Stimulated activated CD8-positive, alpha-beta memory T cell treated with anti-CD3 and anti-CD28 coated beads, Interleukin-12 subunit alpha, Interleukin-12 subunit beta, amount 100 ng/mL, for 24 hours (primary cell): ENCODE results near the gene POU2AF3.
"Not testable (repeated sequence)": the region's sequence is repeated elsewhere in the genome, so short reads cannot be mapped to it uniquely, and the experiment has no call there.

ENCODE experiments used
- DNase-seq: peaks from one replicate; pipeline ENCODE4 v3.0.0-alpha.2; 2020; ENCODE audit errors: extremely low read depth

Gene POU2AF3, protein sequence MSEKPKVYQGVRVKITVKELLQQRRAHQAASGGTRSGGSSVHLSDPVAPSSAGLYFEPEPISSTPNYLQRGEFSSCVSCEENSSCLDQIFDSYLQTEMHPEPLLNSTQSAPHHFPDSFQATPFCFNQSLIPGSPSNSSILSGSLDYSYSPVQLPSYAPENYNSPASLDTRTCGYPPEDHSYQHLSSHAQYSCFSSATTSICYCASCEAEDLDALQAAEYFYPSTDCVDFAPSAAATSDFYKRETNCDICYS

DNA sequence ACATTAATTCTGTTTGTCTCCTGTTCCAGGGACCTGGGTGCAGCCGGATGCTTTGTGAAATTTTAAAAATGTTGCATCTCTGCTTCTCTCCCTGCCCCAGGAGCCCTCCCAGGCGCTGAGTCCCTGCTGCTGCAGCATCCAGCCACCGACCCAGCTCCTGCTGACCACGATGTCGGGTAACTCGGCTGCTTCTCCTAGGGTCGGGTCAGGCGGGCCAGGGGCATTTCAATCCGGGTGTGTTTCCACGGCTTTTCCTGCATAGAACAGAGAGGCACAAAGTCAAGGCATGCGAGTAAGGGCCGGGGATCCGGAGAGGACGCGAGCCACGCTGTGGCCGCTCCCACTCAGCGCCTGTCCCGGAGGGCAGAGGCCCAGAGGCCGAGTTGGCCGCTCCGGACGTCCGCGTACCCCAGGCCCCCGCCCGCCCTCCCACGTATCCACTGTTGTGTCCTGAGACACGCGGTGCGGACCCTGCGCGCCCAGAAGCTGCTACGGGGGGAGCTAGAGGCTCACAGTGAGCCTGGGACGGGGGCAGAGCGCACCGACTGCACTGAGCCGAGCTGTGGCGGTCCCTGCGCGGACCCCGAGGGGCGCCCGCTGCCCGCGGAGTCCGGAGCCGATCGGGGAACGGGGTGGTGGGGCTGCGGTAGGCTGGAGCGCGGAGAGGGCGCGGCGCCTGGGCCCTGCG, at the start of gene POU2AF3:
Gene POU2AF3 (plus strand): TSS at position 134 of the 688 bp plus-strand sequence. CDS start 36 bp downstream, at position 170.
- no peak for DNase-seq

DNA sequence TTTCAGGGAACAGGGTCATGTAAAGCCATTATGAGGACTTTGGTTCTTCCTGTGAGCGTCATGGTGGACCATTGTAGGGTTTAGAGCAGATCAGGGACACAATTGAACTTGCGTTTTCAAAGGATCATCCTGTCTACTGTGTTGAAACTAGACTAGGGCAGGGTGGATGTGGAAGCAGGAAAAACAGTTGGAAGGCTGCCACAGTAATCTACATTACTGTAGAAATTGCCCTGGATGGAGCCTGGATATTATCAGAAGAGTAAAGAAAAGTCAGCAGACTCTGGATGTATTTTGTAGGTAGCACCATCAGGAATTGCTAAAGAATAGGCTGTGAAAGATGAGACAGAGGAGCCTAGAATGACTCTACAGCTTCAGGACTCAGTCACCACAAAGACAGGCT, 47.4 kb upstream of the POU2AF3 start:
- DNase-seq: no peak

DNA sequence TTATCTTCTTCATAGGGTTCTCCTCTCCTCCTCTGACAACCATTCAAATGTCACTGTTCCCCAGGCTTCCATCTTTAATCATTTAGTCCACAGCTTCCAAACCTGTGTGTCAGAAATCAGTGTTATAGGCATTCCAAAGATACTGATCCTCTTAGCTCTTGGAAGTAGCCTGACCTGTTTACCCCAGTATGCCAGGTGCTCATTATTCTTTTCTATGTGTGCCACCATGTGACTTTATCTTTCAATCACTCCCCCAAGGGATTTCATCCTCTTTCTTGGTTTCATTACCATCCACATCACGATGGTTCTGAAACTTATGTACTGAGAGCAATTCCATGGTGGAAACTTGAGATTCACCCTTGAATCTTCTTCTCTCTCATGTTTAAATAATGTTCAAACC, 45.2 kb upstream of the POU2AF3 start:
- no peak for DNase-seq

DNA sequence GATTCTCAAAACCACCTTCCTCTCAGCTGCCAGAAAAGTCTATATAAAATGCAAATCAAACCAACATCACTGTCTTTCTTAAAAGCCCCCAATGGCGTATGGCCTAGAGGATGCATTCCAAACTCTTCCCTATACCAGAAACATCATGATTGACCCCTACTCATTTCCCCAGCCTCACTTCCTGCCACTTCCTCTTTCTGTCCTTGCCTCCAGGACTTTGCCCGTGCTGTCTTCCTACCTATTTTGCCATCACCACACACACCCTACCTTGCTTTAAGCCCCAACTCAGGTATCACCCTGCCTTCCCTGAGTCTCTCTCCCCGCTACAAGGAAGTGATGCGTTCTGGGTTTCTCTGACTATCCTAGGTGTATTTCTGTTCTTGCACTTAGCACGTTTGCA, 44.7 kb upstream of the POU2AF3 start:
- DNase-seq: no peak

DNA sequence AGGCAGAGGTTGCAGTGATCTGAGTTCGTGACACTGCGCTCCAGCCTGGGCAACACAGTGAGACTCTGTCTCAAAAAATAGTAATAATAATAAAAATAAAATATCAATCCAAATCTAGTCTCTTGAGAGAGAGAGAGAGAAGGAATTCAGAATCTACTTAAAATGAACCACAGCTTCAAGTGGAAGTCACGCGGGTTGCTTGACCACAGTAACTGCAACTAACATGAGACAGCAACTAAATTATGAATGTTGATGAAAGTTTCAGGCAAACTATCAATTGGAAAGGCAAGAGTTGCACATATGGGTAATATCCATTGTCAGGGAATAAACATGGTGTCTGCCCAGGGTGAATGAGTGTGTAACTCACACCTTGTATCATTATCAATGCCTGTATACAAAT, 40.3 kb upstream of the POU2AF3 start:
- DNase-seq: no peak

DNA sequence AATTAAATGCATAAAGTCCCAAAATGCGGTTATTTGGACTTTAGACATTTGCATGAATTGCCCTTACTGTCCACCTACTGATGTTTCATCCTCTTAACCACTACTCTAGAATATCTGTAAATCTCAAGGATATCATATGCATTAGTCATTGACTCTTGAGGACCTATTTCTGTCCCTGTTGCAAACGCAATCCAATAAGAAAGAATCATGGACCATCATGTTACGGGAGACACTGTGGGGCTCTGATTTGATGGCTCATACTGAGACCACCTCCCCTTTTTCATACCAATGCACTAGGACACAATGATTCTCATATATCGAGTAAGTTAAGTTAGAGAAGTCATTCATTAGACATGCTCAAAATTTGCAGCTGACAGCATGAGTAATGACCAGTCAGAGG, 38.5 kb upstream of the POU2AF3 start:
- DNase-seq: no peak

DNA sequence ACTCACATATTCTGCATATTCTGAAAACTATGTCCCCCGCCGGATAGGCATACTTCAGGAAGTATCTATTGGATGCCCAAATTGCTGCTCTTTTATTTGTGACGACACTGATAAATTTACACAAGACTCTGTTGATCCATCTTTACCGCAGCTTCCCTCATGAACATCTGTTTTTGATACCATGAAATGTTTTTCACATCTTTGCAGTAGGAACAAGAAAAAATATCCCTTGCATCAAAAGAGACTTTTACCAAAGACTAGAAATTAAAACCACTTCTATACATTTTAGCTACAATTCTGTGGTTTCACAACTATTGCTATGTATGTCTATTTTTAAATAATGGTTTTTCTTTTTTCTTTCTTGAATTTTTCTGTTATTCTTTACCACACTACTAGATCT, 37.5 kb upstream of the POU2AF3 start:
- DNase-seq: no peak

DNA sequence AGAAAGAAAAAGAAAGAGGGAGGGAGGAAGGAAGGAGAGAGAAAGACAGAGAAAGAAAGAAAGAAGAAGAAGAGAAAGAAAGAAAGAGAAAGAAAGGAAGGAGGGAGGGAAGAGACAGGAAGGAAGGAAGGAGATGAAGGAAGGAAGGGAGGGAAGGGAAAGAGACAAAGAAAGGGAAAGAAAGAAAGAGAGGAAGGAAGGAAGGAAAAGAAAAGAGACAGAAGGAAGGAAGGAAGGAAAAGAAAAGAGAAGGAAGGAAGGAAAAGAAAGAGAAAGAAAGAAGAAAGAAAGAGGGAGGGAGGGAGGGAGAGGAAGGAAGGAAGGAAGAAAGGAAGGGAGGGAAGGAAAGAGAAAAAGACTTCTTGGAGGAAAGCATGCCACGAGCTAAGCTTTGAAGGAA, 33.7 kb upstream of the POU2AF3 start:
- DNase-seq: no peak

DNA sequence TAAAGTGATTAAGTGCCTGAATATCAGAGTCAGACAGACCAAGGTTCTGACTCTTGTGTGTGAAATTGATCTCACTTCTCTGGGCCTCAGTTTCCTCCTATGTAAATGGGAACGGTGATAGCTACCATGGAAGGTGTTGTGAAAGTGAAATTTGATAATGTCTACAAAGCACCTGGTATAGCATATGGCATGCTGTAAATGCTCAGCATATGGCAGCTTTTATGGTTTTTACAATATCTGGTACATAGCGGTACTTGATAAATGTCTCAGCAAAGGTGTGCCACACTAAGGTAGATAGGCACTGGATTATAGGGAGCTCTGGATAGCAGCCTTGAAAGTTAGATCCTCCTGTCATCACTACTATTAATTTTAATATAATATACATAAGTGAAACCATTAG, 32.9 kb upstream of the POU2AF3 start:
- no peak for DNase-seq

DNA sequence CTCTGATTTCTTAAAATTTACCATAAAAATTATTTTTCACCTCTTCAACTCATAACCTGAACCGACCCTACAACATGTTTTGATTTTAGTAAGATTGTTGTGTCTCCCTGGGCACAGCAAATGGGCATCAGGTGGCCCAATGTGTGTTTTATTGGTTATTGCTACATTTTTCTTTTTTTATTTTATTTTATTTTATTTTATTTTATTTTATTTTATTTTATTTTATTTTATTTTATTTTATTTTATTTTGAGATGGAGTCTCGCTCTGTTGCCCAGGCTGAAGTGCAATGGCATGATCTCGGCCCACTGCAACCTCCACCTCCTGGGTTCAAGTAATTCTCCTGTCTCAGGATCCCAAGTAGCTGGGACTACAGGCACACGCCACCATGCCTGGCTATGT, 30.0 kb upstream of the POU2AF3 start:
- not testable (repeated sequence) for DNase-seq

DNA sequence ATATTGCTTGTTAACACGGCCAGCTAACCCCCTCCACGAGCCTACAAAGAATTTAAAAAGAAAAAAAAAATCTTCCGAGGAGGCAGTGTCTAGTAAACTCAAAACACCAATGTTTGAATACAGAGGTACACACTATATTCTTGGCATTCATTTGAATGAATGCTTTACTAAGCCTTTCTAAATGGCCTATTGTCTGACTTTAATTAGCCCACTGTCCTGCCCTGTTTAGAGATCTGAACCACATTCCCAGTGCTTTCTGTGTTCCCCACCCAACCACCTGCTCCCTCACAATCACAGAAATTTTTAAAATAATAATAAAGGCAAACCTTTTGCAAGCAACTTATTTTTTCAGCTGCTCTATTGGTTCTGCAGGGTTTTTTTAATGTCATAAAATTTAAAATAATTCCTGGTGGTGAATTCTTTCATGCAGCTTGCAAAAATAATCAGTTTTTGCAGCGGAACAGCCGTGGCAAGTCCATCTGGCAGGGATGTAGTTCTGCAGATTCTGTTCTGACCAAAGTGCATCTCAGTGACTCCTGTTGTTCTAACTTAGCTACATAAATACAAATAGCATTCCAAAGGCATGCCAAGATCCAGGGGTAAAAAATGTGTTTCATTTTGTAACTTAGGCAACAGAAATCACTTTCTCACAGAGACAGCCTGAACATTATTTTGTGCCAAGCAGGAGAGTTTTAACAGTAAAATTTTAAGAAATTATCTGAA, 29.0 kb upstream of the POU2AF3 start:
- DNase-seq: no peak

DNA sequence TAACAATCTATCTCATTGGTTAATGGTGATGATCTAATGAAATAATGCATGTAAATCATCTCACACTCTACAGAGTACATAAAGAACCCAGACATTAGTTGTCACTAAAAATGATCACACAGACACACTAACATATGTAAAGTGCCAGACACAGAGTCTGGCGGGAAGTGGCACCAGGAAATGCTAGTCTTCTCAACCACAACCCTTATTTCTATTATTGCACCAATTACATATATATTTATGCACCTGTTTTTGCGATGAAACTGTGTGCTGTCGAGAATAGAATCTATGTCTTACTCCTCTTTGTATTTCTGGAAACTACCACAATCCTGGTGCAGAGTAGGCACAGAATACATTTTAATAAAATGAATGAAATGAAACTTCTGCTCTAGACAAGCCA, 25.9 kb upstream of the POU2AF3 start:
- DNase-seq: no peak

DNA sequence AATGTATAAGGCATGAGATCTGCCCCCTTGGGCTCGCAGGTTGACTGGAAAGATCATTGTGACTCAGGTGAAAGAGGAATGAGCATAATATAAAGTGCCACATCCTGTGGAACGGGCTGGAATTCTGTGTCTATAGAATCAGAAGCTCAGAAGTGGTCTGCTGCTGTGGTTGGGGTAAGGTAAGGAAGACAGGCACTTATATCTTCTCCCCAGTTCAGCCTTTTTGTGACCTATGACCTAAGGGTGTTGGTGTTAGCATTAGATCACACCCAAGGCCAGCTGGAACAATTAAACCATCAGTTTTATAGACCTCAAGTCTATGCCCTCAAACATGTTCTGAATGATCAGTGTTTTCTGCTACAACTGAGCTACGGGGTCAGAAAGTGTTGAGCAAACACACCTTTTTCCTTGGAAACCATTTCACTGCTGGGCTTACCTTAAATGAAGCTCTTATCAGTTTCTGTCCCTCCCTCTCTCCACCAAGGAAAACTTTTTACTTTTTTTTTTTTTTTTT, 15.7 kb upstream of the POU2AF3 start:
- no peak for DNase-seq

DNA sequence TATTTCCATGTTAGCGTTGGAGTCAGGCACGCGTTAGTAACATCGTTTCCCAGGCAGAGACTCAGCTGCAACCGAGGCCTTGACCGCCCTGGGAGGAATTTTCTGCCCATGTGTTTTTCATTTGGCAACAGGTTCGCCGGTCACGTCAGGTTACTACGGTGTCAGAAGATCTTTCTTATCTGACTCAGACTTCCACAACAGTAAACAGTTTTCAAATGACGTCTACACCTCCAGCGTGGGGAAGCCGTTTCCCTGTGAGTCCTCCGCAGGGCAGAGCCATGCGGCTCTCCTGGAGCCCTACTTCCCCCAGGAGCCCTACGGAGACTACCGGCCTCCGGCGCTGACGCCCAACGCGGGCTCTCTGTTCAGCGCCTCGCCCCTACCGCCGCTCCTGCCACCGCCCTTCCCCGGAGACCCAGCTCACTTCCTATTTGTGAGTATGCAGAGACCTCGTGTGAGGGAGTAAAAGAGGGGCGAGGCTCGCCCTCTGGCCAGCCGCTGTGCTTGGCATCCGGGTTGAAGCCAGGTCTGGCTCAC, 14.3 kb upstream of the POU2AF3 start:
- DNase-seq: no peak

DNA sequence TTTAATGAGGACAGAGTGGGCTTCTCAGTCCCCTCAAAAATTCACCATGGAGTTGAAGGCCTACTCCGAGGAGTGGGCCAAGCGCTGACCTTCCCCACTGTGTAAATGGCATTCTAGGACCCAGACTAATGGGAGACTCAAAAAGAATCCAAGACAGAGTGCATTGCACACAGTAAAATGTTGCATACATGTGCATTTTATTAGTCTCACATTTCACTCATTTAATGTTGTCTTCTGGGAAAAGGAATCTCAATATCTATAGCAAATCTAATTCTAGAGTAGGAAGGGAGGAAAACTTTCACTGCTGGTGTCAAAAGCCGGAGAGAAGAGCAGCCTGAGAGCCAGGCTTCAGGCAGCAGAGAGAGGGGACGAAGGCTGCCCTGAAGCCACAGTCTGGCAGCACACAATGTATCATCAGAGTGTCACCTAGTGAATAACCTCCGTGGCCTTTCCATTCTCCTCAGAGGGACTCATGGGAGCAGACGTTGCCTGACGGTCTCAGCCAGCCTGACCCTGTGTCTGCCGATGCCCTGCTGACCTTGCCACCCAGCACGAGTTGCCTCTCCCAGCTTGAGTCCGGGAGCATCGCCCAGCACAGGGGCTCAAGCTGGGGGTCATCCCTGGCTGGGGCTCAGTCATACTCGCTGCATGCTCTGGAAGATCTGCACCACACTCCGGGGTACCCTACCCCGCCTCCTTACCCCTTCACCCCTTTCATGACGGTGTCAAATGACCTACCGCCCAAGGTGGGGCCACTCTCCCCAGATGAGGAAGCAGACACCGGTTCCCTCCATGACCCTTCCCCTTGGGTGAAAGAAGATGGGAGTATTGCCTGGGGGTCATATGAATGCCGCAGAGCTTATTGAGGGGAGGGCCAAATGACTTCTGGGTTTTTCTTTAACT, 12.9 kb upstream of the POU2AF3 start:
- DNase-seq: no peak

DNA sequence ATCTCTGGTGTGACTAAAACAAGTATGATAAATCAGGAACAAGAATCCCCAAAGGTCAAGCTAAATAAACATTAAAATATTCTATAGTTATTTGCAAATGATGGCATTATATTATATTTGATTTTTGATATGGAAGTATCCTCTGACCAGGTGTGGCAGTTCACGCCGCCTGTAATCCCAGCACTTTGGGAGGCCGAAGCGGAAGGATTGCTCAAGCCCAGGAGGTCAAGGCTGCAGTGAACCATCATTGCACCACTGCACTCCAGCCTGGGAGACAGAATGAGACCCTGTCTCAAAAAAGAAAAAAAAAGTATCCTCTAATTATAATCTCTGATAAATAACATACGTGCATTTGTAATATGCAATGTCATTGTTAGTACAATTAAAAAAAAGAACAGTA, 6.6 kb upstream of the POU2AF3 start:
- no peak for DNase-seq

DNA sequence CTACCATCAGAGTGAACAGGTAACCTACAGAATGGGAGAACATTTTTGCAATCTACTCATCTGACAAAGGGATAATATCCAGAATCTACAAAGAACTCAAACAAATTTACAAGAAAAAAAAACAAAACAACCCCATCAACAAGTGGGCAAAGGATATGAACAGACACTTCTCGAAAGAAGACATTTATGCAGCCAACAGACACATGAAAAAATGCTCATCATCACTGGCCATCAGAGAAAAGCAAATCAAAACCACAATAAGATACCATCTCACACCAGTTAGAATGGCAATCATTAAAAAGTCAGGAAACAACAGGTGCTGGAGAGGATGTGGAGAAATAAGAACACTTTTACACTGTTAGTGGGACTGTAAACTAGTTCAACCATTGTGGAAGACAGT, 5.9 kb upstream of the POU2AF3 start:
- DNase-seq: not testable (repeated sequence)

DNA sequence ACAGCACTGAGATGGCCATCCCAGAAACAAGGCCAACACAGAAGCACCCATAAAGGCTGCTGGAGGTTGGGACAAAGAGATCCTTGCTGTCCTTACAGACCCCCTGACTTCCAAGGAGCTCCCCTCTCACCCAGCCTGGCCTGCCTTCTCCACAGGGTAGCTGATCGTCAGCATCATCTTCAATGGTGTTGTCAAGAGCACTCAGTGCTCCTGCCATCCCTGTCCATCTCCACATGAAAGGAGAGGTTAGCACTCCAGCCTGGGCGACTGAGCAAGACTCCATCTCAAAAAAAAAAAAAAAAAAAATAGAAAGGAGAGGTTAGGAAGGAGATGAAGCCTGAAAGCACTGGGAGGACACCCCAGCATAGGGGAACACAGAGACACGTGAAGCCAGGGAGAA, 2.1 kb upstream of the POU2AF3 start:
- DNase-seq: no peak

DNA sequence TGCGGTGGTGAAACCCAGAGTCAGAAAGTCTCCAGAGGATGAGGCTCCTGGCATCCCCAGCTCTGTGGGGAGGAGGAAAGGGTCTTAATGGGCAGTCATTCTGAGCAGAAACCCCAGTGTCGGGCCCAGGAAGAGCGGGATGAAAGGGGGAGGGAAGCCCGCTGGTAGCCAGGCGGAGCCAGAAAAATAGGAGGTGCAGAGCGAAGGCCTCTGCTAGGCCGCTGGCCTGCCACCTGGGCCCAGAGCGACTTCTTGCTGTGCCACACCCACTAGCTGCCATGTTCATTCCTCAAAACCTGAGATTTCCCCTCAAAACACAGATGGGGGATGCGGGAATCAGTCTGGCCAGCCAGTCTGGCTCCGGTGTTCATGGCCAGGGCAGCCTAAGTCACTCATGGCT, 650 bp upstream of the POU2AF3 start:
- no peak for DNase-seq

DNA sequence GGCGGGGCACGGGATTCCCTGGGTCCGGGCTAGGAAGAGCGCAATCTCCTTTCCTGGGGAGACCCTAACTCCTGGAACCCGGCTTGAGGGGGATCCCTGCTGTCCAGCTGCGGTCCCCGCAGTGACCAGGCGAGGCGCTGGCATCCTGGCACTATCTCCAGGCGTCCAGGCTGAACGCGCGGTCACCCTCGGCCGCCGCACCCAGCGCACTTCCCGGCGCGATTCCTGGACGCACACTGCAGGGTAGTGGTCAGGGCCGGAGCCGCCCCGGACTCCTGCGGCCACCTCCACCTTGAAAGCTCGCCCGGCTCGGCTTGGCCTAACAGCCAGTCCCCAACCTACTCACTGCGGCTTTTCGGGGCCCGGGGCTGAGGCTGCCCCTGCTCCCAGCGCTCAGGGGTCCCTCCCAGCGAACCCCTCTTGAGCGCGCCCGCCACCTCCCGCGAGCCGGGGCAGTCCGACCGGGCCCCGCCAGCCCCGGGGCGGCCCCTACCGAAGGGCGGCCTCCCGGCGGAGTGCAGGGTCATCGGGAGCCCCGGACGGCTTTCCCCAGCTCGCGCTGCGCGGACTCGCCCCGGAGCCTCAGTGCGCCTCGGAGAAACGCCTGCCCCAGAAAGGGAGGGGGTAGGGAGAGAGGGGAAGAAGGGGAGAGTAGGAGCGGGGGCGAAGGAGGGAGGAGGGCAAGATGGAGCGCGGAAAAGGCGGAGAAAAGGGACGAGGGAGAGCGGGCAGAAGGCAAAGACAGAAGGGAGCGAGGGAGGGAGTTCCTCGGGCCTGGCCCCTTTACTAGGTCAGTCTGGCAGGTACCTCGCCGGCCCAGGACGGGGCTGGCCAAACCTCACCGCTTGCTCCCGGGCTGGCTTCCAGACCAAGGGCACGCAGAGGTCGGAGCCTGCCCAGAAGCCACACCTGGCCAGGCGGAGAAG, 1.0 kb downstream of the POU2AF3 start:
- no peak for DNase-seq
